Measurements from ENCODE around the gene COL4A3.
A peak's percentile ranks its signal among the peaks of the same experiment; 100 is the strongest.

Gene COL4A3

DNA sequence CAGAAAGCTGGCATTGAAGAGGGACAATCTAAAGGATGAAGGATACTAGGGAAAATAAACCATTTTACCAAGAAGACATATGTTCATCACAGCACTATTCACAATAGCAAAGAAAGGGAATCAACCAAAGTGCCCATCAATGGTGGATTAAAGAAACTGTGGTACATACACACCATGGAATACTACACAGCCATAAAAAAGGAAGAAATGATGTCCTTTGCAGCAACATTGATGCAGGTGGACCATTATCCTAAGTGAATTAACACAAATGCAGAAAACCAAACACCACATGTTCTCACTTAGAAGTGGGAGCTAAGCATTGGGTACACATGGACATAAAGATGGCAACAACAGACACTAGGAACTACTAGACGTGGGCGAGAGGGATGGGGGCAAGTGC is 153.4 kb downstream of the COL4A3 start:
- TF ChIP-seq POU2F2 (IDR thresholded peaks at IDR 0.05; ENCODE audit: low read depth, low read length) (no peak), SPI1 (IDR thresholded peaks at IDR 0.05; ENCODE audit: low read depth, low read length) (no peak), TAF1 (IDR thresholded peaks at IDR 0.05; ENCODE audit: low read depth, low read length) (no peak), POLR2A (IDR thresholded peaks at IDR 0.05; ENCODE audit: low read depth, low read length) (no peak), PAX5 (IDR thresholded peaks at IDR 0.05; ENCODE audit: insufficient read depth, low read length, severe bottlenecking) (no peak)
- FAIRE-seq: no peak
- DNase-seq (ENCODE audit: insufficient read length, low spot score): no peak

DNA sequence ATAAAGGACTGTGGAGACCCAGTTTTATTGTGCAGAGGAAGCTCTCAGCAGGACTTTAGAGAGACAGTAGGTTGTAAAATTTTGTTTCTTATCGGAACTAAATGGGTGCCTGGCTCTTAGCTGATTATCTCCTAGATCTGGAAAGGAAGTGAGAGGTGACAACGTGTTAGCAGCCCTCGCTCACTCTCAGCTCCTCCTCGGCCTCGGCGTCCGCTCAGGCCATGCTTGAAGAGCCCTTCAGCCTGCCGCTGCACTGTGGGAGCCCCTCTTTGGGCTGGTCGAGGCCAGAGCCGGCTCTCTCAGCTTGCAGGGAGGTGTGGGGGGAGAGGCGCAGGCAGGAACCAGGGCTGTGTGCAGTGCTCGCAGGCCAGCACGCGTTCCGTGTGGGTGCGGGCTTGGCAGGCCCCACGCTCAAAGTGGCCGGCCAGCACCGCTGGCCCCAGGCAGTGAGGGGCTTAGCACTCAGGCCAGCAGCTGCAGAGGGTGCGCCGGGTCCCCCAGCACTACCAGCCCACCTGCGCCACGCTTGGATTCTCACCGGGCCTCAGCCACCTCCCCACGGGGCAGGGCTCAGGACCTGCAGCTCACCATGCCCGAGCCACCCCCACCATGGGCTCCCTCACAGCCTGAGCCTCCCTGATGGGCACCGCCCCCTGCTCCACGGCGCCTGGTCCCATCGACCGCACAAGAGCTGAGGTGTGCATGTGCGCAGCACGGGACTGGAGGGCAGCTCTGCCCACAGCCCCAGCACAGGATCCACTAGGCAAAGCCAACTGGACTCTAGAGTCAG is 156.1 kb downstream of the COL4A3 start:
- DNase-seq (ENCODE audit: insufficient read length, low spot score) (no peak), FAIRE-seq (no peak)
- no peak for TF ChIP-seq PAX5 (IDR thresholded peaks at IDR 0.05; ENCODE audit: insufficient read depth, low read length, severe bottlenecking)
- no peak for TF ChIP-seq POLR2A (IDR thresholded peaks at IDR 0.05; ENCODE audit: low read depth, low read length)
- no peak for TF ChIP-seq TAF1 (IDR thresholded peaks at IDR 0.05; ENCODE audit: low read depth, low read length)
- TF ChIP-seq POLR2AphosphoS5 (IDR thresholded peaks at IDR 0.05; ENCODE audit: low read depth, low read length): no peak
- TF ChIP-seq POU2F2 (IDR thresholded peaks at IDR 0.05; ENCODE audit: low read depth, low read length): no peak
- TF ChIP-seq SPI1 (IDR thresholded peaks at IDR 0.05; ENCODE audit: low read depth, low read length): no peak

DNA sequence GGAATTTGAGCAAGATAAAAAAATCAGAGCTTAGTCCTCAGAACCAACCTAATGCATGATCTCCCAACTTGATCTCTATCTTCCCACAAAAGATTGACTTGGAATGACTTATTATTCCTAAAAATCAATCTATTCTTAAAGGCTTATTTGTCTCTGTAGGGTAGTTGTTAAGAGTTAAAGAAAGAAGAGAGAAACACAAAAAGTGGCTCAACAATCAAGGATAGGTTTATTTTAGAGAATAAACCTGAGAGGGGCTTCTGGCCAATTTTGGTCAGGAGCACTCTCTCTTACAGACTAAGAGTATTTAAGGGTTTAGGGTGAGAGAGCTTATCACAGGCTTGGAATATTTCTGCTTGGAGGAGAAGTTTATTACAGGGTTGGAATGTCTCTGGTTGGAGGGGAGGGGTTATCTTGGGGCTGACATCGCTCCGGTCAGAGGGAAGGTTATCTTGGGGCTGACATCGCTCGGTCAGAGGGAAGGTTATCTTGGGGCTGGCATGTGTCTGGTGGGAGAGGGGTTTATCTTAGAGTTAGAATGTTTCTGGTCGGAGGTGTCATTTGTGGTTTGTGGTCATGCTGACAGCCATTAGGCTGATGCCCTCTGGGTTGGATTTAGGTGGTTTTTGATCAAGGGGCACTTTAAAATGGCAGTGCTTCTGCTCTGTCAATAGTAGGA is 158.2 kb downstream of the COL4A3 start:
- TF ChIP-seq PAX5 (IDR thresholded peaks at IDR 0.05; ENCODE audit: insufficient read depth, low read length, severe bottlenecking): no peak
- TF ChIP-seq SPI1 (IDR thresholded peaks at IDR 0.05; ENCODE audit: low read depth, low read length): no peak
- TF ChIP-seq POLR2AphosphoS5 (IDR thresholded peaks at IDR 0.05; ENCODE audit: low read depth, low read length): no peak
- no peak for TF ChIP-seq TAF1 (IDR thresholded peaks at IDR 0.05; ENCODE audit: low read depth, low read length)
- TF ChIP-seq POU2F2 (IDR thresholded peaks at IDR 0.05; ENCODE audit: low read depth, low read length): no peak
- no peak for TF ChIP-seq POLR2A (IDR thresholded peaks at IDR 0.05; ENCODE audit: low read depth, low read length)
- DNase-seq (ENCODE audit: insufficient read length, low spot score) (no peak), FAIRE-seq (no peak)

DNA sequence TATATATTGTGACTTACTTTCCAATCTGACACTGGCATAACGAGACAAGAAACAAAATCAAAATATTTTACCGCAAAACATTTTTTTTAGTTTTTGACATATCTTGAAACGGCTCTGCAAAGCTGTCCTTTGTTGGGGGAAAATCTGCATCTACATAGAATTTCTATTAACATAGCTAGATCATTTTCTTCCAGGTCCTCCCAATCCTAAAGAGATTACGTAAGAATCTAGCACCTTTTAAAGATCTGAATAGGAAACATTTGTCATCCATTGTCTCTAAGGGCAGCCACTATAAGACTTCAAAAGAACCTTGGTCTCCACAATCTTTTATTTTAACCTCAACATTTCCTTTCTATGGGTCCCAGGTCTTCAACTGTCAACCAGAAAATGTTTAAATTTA is 159.4 kb downstream of the COL4A3 start:
- no peak for FAIRE-seq
- DNase-seq (ENCODE audit: insufficient read length, low spot score): no peak
- no peak for TF ChIP-seq SPI1 (IDR thresholded peaks at IDR 0.05; ENCODE audit: low read depth, low read length)
- no peak for TF ChIP-seq TAF1 (IDR thresholded peaks at IDR 0.05; ENCODE audit: low read depth, low read length)
- TF ChIP-seq PAX5 (IDR thresholded peaks at IDR 0.05; ENCODE audit: insufficient read depth, low read length, severe bottlenecking): no peak
- TF ChIP-seq POLR2AphosphoS5 (IDR thresholded peaks at IDR 0.05; ENCODE audit: low read depth, low read length): no peak
- no peak for TF ChIP-seq POU2F2 (IDR thresholded peaks at IDR 0.05; ENCODE audit: low read depth, low read length)

DNA sequence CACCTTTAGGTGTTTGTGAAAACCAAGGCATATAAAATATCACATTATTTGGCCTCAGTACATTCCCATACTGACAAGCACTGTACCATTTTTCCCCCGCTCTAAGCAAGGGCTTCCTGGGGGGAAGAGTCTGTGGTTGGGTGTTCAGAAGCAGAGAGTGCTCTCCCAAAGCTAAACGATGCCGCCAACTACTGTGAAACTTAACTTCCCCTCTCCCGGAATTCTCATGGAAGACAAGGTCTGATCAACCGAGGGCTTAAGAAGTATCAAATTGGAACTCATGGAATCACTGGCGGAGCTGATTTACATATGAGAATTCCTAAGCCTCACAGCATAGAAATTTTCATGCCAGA is 160.2 kb downstream of the COL4A3 start:
- FAIRE-seq: no peak
- no peak for DNase-seq (ENCODE audit: insufficient read length, low spot score)
- no peak for TF ChIP-seq POLR2AphosphoS5 (IDR thresholded peaks at IDR 0.05; ENCODE audit: low read depth, low read length)
- no peak for TF ChIP-seq POLR2A (IDR thresholded peaks at IDR 0.05; ENCODE audit: low read depth, low read length)
- 0 out of 2 replicates have a peak, but pooled peaks have one; percentile 4 for TF ChIP-seq SPI1 (IDR thresholded peaks at IDR 0.05; ENCODE audit: low read depth, low read length)
- TF ChIP-seq TAF1 (IDR thresholded peaks at IDR 0.05; ENCODE audit: low read depth, low read length): no peak

DNA sequence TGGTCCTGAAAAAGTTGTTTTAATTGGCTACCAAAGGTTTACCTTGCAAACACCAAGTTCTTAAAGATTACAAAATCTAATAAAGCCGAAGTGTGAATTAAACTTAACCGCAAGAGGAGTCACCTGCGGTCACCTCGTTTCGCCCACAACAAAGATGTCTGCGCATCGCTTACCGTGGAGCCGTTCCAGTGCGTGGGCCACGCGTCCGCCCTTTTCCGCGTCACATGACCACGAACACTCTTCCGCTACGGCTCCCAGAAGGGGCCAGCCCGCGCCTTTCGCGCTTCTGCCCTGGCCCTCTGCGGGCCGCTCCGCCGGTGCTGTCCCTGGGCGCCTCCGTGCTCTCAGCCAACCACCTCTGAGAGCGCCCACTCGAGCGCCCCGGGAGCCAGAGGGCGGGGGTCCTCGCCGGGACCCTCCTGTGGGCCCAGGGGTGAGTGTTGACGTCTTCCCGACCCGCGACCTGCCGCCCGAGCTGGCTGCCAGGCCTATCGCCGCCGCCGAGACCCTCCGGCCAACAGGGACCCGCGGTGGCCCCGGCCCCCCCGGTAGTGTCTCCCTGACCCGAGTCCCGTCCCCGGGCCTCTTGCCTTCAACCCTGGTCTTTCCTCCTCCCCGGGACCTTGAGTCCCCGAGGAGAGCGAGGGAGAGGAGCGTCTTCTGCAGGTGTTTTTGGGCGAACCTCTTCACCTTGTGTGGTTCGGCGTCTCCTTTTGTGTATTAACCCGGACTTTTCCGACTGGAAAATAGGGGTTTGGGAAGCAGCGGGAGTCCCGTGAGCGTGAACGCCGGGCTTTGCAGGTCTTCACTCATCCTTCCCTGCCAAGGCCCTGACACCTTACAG is 160.8 kb downstream of the COL4A3 start, which contains the start of gene MFF:
Gene MFF (plus strand): TSS at position 257 of the 844 bp plus-strand sequence. CDS start 5,415 bp downstream, outside the sequence.
- DNase-seq (ENCODE audit: insufficient read length, low spot score): peak; percentile 84
- FAIRE-seq: peak; percentile 100
- peak; percentile 76 for TF ChIP-seq TAF1 (IDR thresholded peaks at IDR 0.05; ENCODE audit: low read depth, low read length)
- peak; percentile 73 for TF ChIP-seq POLR2A (IDR thresholded peaks at IDR 0.05; ENCODE audit: low read depth, low read length)
- no peak for TF ChIP-seq SPI1 (IDR thresholded peaks at IDR 0.05; ENCODE audit: low read depth, low read length)
- peak; percentile 88 for TF ChIP-seq PAX5 (IDR thresholded peaks at IDR 0.05; ENCODE audit: insufficient read depth, low read length, severe bottlenecking)
- TF ChIP-seq POU2F2 (IDR thresholded peaks at IDR 0.05; ENCODE audit: low read depth, low read length): peak; percentile 75; the same call in 1 of the 2 replicates
- TF ChIP-seq POLR2AphosphoS5 (IDR thresholded peaks at IDR 0.05; ENCODE audit: low read depth, low read length): peak; percentile 64; the same call in 1 of the 2 replicates

DNA sequence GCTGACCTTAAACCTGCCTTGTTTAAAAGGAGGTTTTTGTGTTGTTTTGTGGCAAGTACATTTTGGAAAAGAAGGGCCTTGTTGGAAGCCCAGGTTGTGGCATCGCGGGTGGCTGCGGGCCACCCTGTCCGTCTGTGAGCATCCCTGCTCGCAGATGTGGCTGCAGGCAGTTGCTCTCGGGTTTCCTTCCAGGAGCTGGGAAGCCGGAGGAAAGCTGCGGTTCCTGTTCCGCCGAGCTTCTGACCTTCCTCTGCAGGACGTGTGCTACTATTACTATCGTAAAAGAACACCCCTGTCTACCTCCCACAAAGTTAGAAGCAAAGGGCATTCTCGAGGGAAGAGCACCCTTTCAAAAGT is 161.4 kb downstream of the COL4A3 start:
- FAIRE-seq (no peak), DNase-seq (ENCODE audit: insufficient read length, low spot score) (no peak)
- no peak for TF ChIP-seq SPI1 (IDR thresholded peaks at IDR 0.05; ENCODE audit: low read depth, low read length)
- no peak for TF ChIP-seq TAF1 (IDR thresholded peaks at IDR 0.05; ENCODE audit: low read depth, low read length)
- TF ChIP-seq POU2F2 (IDR thresholded peaks at IDR 0.05; ENCODE audit: low read depth, low read length): no peak
- no peak for TF ChIP-seq PAX5 (IDR thresholded peaks at IDR 0.05; ENCODE audit: insufficient read depth, low read length, severe bottlenecking)
- no peak for TF ChIP-seq POLR2A (IDR thresholded peaks at IDR 0.05; ENCODE audit: low read depth, low read length)
- TF ChIP-seq POLR2AphosphoS5 (IDR thresholded peaks at IDR 0.05; ENCODE audit: low read depth, low read length): no peak

DNA sequence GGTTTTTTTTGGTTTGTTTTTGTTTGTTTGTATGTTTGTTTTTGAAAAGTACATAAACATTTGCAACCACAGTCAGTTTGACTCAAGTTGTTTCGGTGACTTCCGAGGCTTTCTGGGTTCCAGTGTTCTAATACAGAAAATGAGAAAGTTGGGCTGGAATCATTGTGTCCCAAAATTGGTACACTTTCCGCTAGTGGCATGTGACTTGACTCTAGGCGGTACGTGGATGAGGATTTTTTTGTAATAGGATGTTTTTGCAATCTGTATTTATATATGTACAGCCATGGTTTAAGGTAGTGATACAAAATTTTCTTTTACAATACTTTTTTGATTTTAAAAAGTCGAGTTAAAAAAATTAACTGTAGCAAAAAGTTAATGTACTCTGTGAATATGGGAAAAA is 162.4 kb downstream of the COL4A3 start:
- FAIRE-seq: no peak
- TF ChIP-seq POU2F2 (IDR thresholded peaks at IDR 0.05; ENCODE audit: low read depth, low read length): no peak

DNA sequence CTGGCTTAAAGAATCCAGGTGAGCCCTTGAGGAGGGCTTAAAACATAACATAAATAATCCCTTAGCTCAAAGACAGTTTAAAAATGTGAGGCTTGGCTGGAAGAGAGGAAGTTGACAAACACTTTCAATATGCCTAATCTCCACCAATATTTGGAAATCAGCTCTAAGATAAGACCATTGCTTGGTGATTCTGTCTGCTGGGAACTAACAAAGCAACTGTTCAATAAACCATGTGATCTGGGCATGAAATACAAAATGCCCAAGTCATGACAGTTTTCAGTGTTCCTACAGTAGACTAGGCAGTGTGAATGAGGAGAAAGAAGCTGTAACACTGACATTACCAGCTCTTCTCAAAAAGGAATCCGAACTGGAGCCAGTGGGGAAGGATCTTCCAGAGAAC is 171.3 kb downstream of the COL4A3 start:
- DNase-seq (ENCODE audit: insufficient read length, low spot score) (no peak), FAIRE-seq (no peak)
- no peak for TF ChIP-seq POU2F2 (IDR thresholded peaks at IDR 0.05; ENCODE audit: low read depth, low read length)

More for the DNA sequence above, 162.4 kb downstream of the COL4A3 start:
- DNase-seq (ENCODE audit: insufficient read length, low spot score): no peak

All from GM12891 (cell line).